ENCODE measurements around the gene LDLRAD4.

GRCh38 chr18:13456736-13457271, 238.2 kb downstream of the LDLRAD4 start:
- TF ChIP-seq CTCF (IDR thresholded peaks at IDR 0.05) (no peak), POLR2AphosphoS5 (IDR thresholded peaks at IDR 0.05) (no peak)
